Lung (tissue), 12 donors: ENCODE measurements around the gene FITM1. TPM values are rescaled to one million over a fixed set of nuclear protein-coding genes. Genes with fewer than 3 reads are reported as not detected.

Source experiments
- ATAC-seq: fragments of 200-7000 bp; cut with Tn5 transposase; one replicate; pipeline ENCODE4 v1.9.1; 2020; ENCODE audit warnings: moderate number of reproducible peaks; ENCODE audit not compliant: insufficient read depth, low FRiP score
- DNase-seq, 3 donors: peaks; one replicate each; pipeline ENCODE4 v3.0.0-alpha.2; 2013 to 2017
- H3K27ac ChIP-seq, 2 donors: one replicate each; pipeline ENCODE4 v1.5.1; 2013; ENCODE audit warnings: mild to moderate bottlenecking in 2 of 2, moderate library complexity in 2 of 2, control low read depth in 1 of 2, inconsistent platforms in 1 of 2, low read depth in 1 of 2, low read length in 1 of 2
- H3K27me3 ChIP-seq, 3 donors: one replicate each; pipeline ENCODE4 v1.5.1; 2013; ENCODE audit warnings: low read length in 2 of 3; ENCODE audit not compliant: control insufficient read depth in 3 of 3, insufficient read depth in 3 of 3
- H3K36me3 ChIP-seq, 4 donors: one replicate each; pipeline ENCODE4 v1.5.1; 2013; ENCODE audit warnings: low read length in 4 of 4, mild to moderate bottlenecking in 1 of 4, moderate library complexity in 1 of 4; ENCODE audit not compliant: control insufficient read depth in 4 of 4, insufficient read depth in 4 of 4
- H3K4me1 ChIP-seq, 5 donors: one replicate each; pipeline ENCODE4 v1.5.1; 2013; ENCODE audit warnings: low read length in 5 of 5, mild to moderate bottlenecking in 2 of 5, moderate library complexity in 1 of 5; ENCODE audit not compliant: control insufficient read depth in 5 of 5, insufficient read depth in 5 of 5
- H3K4me3 ChIP-seq: one replicate; pipeline ENCODE4 v1.5.1; 2013; ENCODE audit warnings: mild to moderate bottlenecking, control low read depth, moderate library complexity
- H3K9ac ChIP-seq, 2 donors: one replicate each; pipeline ENCODE4 v1.5.1; 2013; ENCODE audit warnings: low read length in 2 of 2, control low read depth in 1 of 2; ENCODE audit not compliant: insufficient read depth in 1 of 2
- H3K9me3 ChIP-seq, 4 donors: one replicate each; pipeline ENCODE4 v1.5.1; 2013; ENCODE audit warnings: low read length in 3 of 4, mild to moderate bottlenecking in 1 of 4, moderate library complexity in 1 of 4; ENCODE audit not compliant: control insufficient read depth in 4 of 4, insufficient read depth in 3 of 4
- WGBS, 2 donors: extraction: QIAGEN DNeasy Blood & Tissue Kit; methylation state at CpG; one replicate each; pipeline ENCODE4 v1.1.7; 2013; 5-methylcytosine and 5-hydroxymethylcytosine counted together
- polyA plus RNA-seq, 2 donors: library from polyadenylated mRNA; stranded (reverse); fragments of 200-250 nt; gene quantifications; one replicate each; pipeline ENCODE4 v1.2.1, GENCODE V29; 2013
- total RNA-seq, 2 donors: library from RNA; depleted of rRNA in 1 of 2; stranded (reverse); fragments of >200 nt in 1 of 2; gene quantifications; one replicate each; pipeline ENCODE4 v1.2.1, GENCODE V29; 2014 to 2021
- TF ChIP-seq, protein P1 (sequence below): IDR thresholded peaks from 2 replicates; pipeline ENCODE4 v1.5.1; 2012; ENCODE audit warnings: mild to moderate bottlenecking; ENCODE audit errors: control extremely low read depth, extremely low read depth
- donor health status: control.
- donor health status: control.
- donor health status: Bipolar disorder and iron deficiency.
- donor health status: healthy.
- donor health status: DM: yes; HTN: yes; CAD: no.

The FITM1 gene
- total and polyA plus RNA-seq, 4 donors: 0.48 to 1.4 (median 0.88) TPM

GRCh38 chr14:24117179-24117578 lies 13.3 kb upstream of the FITM1 start:
- ATAC-seq (no peak), DNase-seq (no peak)
- 87 to 90% methylated on average over 6 of the region's 6 CpGs for WGBS, 2 donors
- Histone ChIP-seq H3K9ac (no peak overlapping the region), H3K36me3 (peaks cover 23 to 38% (median 25%) of the 10 kb centered on the region in 4 donors), H3K4me3 (no peak overlapping the region), H3K27me3 (no peaks in the 10 kb centered on the region), H3K27ac (no peak overlapping the region), H3K9me3 (no peaks in the 10 kb centered on the region), H3K4me1 (peaks cover 0 to 18% (median 7%) of the 10 kb centered on the region in 5 donors)
- TF ChIP-seq, protein P1, sequence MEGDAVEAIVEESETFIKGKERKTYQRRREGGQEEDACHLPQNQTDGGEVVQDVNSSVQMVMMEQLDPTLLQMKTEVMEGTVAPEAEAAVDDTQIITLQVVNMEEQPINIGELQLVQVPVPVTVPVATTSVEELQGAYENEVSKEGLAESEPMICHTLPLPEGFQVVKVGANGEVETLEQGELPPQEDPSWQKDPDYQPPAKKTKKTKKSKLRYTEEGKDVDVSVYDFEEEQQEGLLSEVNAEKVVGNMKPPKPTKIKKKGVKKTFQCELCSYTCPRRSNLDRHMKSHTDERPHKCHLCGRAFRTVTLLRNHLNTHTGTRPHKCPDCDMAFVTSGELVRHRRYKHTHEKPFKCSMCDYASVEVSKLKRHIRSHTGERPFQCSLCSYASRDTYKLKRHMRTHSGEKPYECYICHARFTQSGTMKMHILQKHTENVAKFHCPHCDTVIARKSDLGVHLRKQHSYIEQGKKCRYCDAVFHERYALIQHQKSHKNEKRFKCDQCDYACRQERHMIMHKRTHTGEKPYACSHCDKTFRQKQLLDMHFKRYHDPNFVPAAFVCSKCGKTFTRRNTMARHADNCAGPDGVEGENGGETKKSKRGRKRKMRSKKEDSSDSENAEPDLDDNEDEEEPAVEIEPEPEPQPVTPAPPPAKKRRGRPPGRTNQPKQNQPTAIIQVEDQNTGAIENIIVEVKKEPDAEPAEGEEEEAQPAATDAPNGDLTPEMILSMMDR: no peak

- WGBS, 2 donors: 98% methylated on average over 6 of the region's 6 CpGs
- no peak overlapping the region for H3K4me3 ChIP-seq
- H3K27ac ChIP-seq: no peak overlapping the region
- peaks cover 26 to 56% (median 31%) of the 10 kb centered on the region in 4 donors for H3K36me3 ChIP-seq
- ATAC-seq (no peak), DNase-seq (no peak)
- no peak overlapping the region for H3K9ac ChIP-seq
- TF ChIP-seq, protein P1: no peak
- H3K27me3 ChIP-seq: no peaks in the 10 kb centered on the region
- no peaks in the 10 kb centered on the region for H3K9me3 ChIP-seq
- H3K4me1 ChIP-seq: peaks cover 0 to 14% (median 7%) of the 10 kb centered on the region in 5 donors
These were observed 10.8 kb upstream of the FITM1 start for GRCh38 chr14:24119691-24120090.

GRCh38 chr14:24121210-24121609 lies 9.2 kb upstream of the FITM1 start:
- no peak for DNase-seq
- H3K27ac ChIP-seq: no peak overlapping the region

More at GRCh38 chr14:24121210-24121609, 9.2 kb upstream of the FITM1 start:
- Histone ChIP-seq H3K9me3 (no peaks in the 10 kb centered on the region), H3K36me3 (peaks cover 26 to 56% (median 31%) of the 10 kb centered on the region in 4 donors), H3K27me3 (no peaks in the 10 kb centered on the region), H3K4me1 (peaks cover 0 to 5% (median 2%) of the 10 kb centered on the region in 5 donors), H3K9ac (no peak overlapping the region), H3K4me3 (no peak overlapping the region)
- TF ChIP-seq, protein P1: no peak
- ATAC-seq: no peak
- WGBS, 2 donors: 96 to 97% methylated on average over 8 of the region's 8 CpGs
